Measurements from ENCODE around the gene LMX1B. TPM values are rescaled to one million over a fixed set of nuclear protein-coding genes. Genes with fewer than 3 reads are reported as not detected.

LMX1B gene
- polyA plus RNA-seq, 1 donor from 2014 or later, result not detected

GRCh38 chr9:126661122-126661520, 47.4 kb downstream of the LMX1B start:
- Histone ChIP-seq H3K36me3 (ENCODE audit: insufficient read depth, low read length) (no peaks in the 10 kb centered on the region), H3K9ac (ENCODE audit: low read length) (no peak overlapping the region), H3K27me3 (ENCODE audit: insufficient read depth, low read depth, low read length) (no peaks in the 10 kb centered on the region), H3K9me3 (ENCODE audit: low read length) (no peaks in the 10 kb centered on the region), H4K20me1 (ENCODE audit: insufficient read depth) (no peaks in the 10 kb centered on the region), H3K9me2 (ENCODE audit: insufficient read depth, low read length) (no peaks in the 10 kb centered on the region), H2AFZ (ENCODE audit: low read depth, low read length) (no peak overlapping the region), H3F3A (ENCODE audit: insufficient read depth, low read length, poor library complexity, severe bottlenecking) (no peaks in the 10 kb centered on the region), H3K4me3 (ENCODE audit: low read length) (no peak overlapping the region), H3K4me2 (ENCODE audit: low read length) (no peak overlapping the region), H3K79me2 (replicated peaks; ENCODE audit: insufficient read depth, low read length) (no peaks in the 10 kb centered on the region), H3K27ac (ENCODE audit: low read length) (no peak overlapping the region)
- TF ChIP-seq CTCF (IDR thresholded peaks at IDR 0.05; ENCODE audit: poor library complexity, severe bottlenecking), result no peak
- TF ChIP-seq TAF1 (IDR thresholded peaks at IDR 0.05; ENCODE audit: low read depth), result no peak
- no peak for TF ChIP-seq MXI1 (conservative IDR thresholded peaks at IDR 0.05; ENCODE audit: poor library complexity, severe bottlenecking)
- TF ChIP-seq RAD21 (conservative IDR thresholded peaks at IDR 0.05), result no peak
- TF ChIP-seq EZH2 (IDR thresholded peaks at IDR 0.05; ENCODE audit: borderline replicate concordance, insufficient read depth, low read length, poor library complexity, severe bottlenecking), result no peak
- no peak for TF ChIP-seq REST (IDR thresholded peaks at IDR 0.05; ENCODE audit: borderline replicate concordance)
- no peak for TF ChIP-seq POLR2AphosphoS5 (IDR thresholded peaks at IDR 0.05)
- no peak for TF ChIP-seq SMC3 (conservative IDR thresholded peaks at IDR 0.05; ENCODE audit: poor library complexity)
- no peak for TF ChIP-seq EP300 (conservative IDR thresholded peaks at IDR 0.05; ENCODE audit: poor library complexity, severe bottlenecking)

- Histone ChIP-seq H3K9me3 (ENCODE audit: low read length) (no peaks in the 10 kb centered on the region), H3K4me3 (ENCODE audit: low read length) (no peak overlapping the region), H3K9me2 (ENCODE audit: insufficient read depth, low read length) (no peaks in the 10 kb centered on the region), H3F3A (ENCODE audit: insufficient read depth, low read length, poor library complexity, severe bottlenecking) (no peaks in the 10 kb centered on the region), H3K4me2 (ENCODE audit: low read length) (no peak overlapping the region), H3K79me2 (replicated peaks; ENCODE audit: insufficient read depth, low read length) (no peaks in the 10 kb centered on the region), H2AFZ (ENCODE audit: low read depth, low read length) (no peak overlapping the region), H3K36me3 (ENCODE audit: insufficient read depth, low read length) (no peaks in the 10 kb centered on the region), H3K27ac (ENCODE audit: low read length) (no peak overlapping the region), H3K27me3 (ENCODE audit: insufficient read depth, low read depth, low read length) (no peaks in the 10 kb centered on the region), H4K20me1 (ENCODE audit: insufficient read depth) (no peaks in the 10 kb centered on the region), H3K9ac (ENCODE audit: low read length) (no peak overlapping the region)
- TF ChIP-seq RAD21 (conservative IDR thresholded peaks at IDR 0.05) (no peak), CTCF (IDR thresholded peaks at IDR 0.05; ENCODE audit: poor library complexity, severe bottlenecking) (no peak), MXI1 (conservative IDR thresholded peaks at IDR 0.05; ENCODE audit: poor library complexity, severe bottlenecking) (no peak), EP300 (conservative IDR thresholded peaks at IDR 0.05; ENCODE audit: poor library complexity, severe bottlenecking) (no peak), TAF1 (IDR thresholded peaks at IDR 0.05; ENCODE audit: low read depth) (no peak), SMC3 (conservative IDR thresholded peaks at IDR 0.05; ENCODE audit: poor library complexity) (no peak), EZH2 (IDR thresholded peaks at IDR 0.05; ENCODE audit: borderline replicate concordance, insufficient read depth, low read length, poor library complexity, severe bottlenecking) (no peak), POLR2AphosphoS5 (IDR thresholded peaks at IDR 0.05) (no peak), REST (IDR thresholded peaks at IDR 0.05; ENCODE audit: borderline replicate concordance) (no peak)
Observed at GRCh38 chr9:126661521-126662251, 48.0 kb downstream of the LMX1B start.

Measured in neural cell (in vitro differentiated cells).